GM12878 (cell line): ENCODE measurements around the gene CCDC85B. TPM values are rescaled to one million over a fixed set of nuclear protein-coding genes. Genes with fewer than 3 reads are reported as not detected.
"Not testable (repeated sequence)": the region's sequence is repeated elsewhere in the genome, so short reads cannot be mapped to it uniquely, and the experiment has no call there.

Source experiments
- ATAC-seq: fragments of 200-7000 bp; cut with Tn5 transposase; 3 replicates; pipeline ENCODE4 v1.9.1; 2020; ENCODE audit warnings: mild to moderate bottlenecking, moderate library complexity
- BruUV-seq: library from RNA; stranded (reverse); fragments of 400-500 nt; replicated peaks from 2 replicates; lab custom pipeline; 2021; lab: Mats Ljungman, UMichigan
- CTCF ChIA-PET: fragments of 300-600 bp; sonication (Branson Sonifier 250); formaldehyde crosslinking; extraction: SDS; loops from one replicate; lab custom pipeline; 2021; ENCODE audit warnings: inconsistent platforms; lab: Yijun Ruan, JAX
- POLR2A ChIA-PET: fragments of 350-600 bp; formaldehyde crosslinking; extraction: SDS; loops from one replicate; lab custom pipeline; 2021; ENCODE audit warnings: inconsistent platforms; lab: Charles Lee
- RAD21 ChIA-PET: fragments of 300-600 bp; sonication (Branson Sonifier 250); formaldehyde crosslinking; loops from one replicate; lab custom pipeline; 2023; ENCODE audit warnings: antibody characterized with exemption; ENCODE audit not compliant: unreplicated experiment; lab: Charles Lee
- SMC1A ChIA-PET: fragments of 300-600 bp; sonication (Branson Sonifier 250); formaldehyde crosslinking; loops from one replicate; lab custom pipeline; 2023; ENCODE audit not compliant: unreplicated experiment, uncharacterized antibody; lab: Charles Lee
- DNase-seq: peaks from one replicate; pipeline ENCODE4 v3.0.0-alpha.2; 2011; ENCODE audit warnings: low read depth, low spot score
- FAIRE-seq: peaks from 3 replicates; lab custom pipeline; 2011; peaks lifted over from hg19 to GRCh38; lab: Jason Lieb, UNC
- H2AFZ ChIP-seq: 2 replicates; pipeline ENCODE4 v1.6.0; 2011; ENCODE audit warnings: low read depth, low read length, control low read depth; ENCODE audit not compliant: control insufficient read depth
- H3K27ac ChIP-seq: 2 replicates; pipeline ENCODE4 v1.5.1; 2011; ENCODE audit warnings: control low read depth; ENCODE audit not compliant: control insufficient read depth, insufficient read depth
- H3K27me3 ChIP-seq, 2 experiments: replicated peaks in 1 of 2; 2 replicates each; pipeline versions ENCODE4 v1.6.0 to v1.6.1; 2011; ENCODE audit warnings: low read length in 1 of 2; ENCODE audit not compliant: control insufficient read depth in 2 of 2, insufficient read depth in 2 of 2
- H3K36me3 ChIP-seq, 2 experiments: 2 replicates each; pipeline ENCODE4 v1.5.1; 2011; ENCODE audit warnings: low read length in 1 of 2; ENCODE audit not compliant: control insufficient read depth in 2 of 2, insufficient read depth in 2 of 2
- H3K4me1 ChIP-seq: 2 replicates; pipeline ENCODE4 v1.6.1; 2011; ENCODE audit warnings: mild to moderate bottlenecking, low read length, moderate library complexity, mixed read lengths; ENCODE audit not compliant: control insufficient read depth, insufficient read depth
- H3K4me2 ChIP-seq: 2 replicates; pipeline ENCODE4 v1.6.0; 2011; ENCODE audit warnings: control low read depth; ENCODE audit not compliant: control insufficient read depth, insufficient read depth
- H3K4me3 ChIP-seq: fragments of 200-600 bp; sonication (generic); 2 replicates; pipeline ENCODE4 v1.5.1; 2016
- H3K79me2 ChIP-seq: 2 replicates; pipeline ENCODE4 v1.6.0; 2011; ENCODE audit warnings: low read length; ENCODE audit not compliant: control insufficient read depth, insufficient read depth
- H3K9ac ChIP-seq: 2 replicates; pipeline ENCODE4 v1.8.0; 2011; ENCODE audit warnings: low read length, control low read depth, mixed read lengths; ENCODE audit not compliant: control insufficient read depth, insufficient read depth
- H3K9me3 ChIP-seq: replicated peaks from 3 replicates; pipeline ENCODE4 v1.5.1; 2011; ENCODE audit warnings: mild to moderate bottlenecking, low read length; ENCODE audit not compliant: control insufficient read depth, insufficient read depth
- H4K20me1 ChIP-seq: 2 replicates; pipeline ENCODE4 v1.6.0; 2011; ENCODE audit not compliant: control insufficient read depth, insufficient read depth
- BCL3 ChIP-seq: IDR thresholded peaks from 2 replicates; pipeline ENCODE4 v1.6.1; 2011; ENCODE audit warnings: borderline replicate concordance, low read depth, mild to moderate bottlenecking, moderate library complexity, low read length; ENCODE audit not compliant: insufficient read depth, poor library complexity, severe bottlenecking
- BHLHE40 ChIP-seq, 2 experiments: fragments of 450-650 bp in 1 of 2; IDR thresholded peaks; 2 replicates each; pipeline ENCODE4 v1.6.1; 2011 to 2017; ENCODE audit warnings: low read depth in 2 of 2, borderline replicate concordance in 1 of 2, improper control_type of control experiment in 1 of 2, low read length in 1 of 2, mild to moderate bottlenecking in 1 of 2
- CREM ChIP-seq: IDR thresholded peaks from 2 replicates; pipeline ENCODE4 v1.6.1; 2014; ENCODE audit warnings: antibody characterized with exemption, low read depth
- JUNB ChIP-seq: IDR thresholded peaks from 2 replicates; pipeline ENCODE4 v1.6.1; 2016; ENCODE audit warnings: antibody characterized with exemption, mild to moderate bottlenecking
- NBN ChIP-seq: fragments of 450-650 bp; IDR thresholded peaks from 2 replicates; pipeline ENCODE4 v1.6.1; 2016
- NFYB ChIP-seq: IDR thresholded peaks from 2 replicates; pipeline ENCODE4 v1.6.1; 2011; ENCODE audit warnings: low read depth, mild to moderate bottlenecking, low read length, improper control_type of control experiment, moderate library complexity; ENCODE audit not compliant: insufficient read depth
- ZNF24 ChIP-seq: fragments of 450-650 bp; IDR thresholded peaks from 2 replicates; pipeline ENCODE4 v1.6.1; 2017; ENCODE audit warnings: antibody characterized with exemption, mild to moderate bottlenecking
- WGBS: methylation state at CpG from one replicate; pipeline ENCODE4 v1.1.6; 2016; ENCODE audit warnings: low lambda C conversion rate; ENCODE audit not compliant: insufficient replicate concordance, insufficient coverage; ENCODE audit errors: missing lambda C conversion rate; 5-methylcytosine and 5-hydroxymethylcytosine counted together
- in situ Hi-C: fragments of 300-500 bp; cut with MboI; formaldehyde crosslinking; loops from 9 replicates; pipeline ENCODE4 v1.14.3; 2018; ENCODE audit warnings: mixed read lengths
- intact Hi-C: fragments of 100-400 bp; cut with micrococcal nuclease; formaldehyde crosslinking; loops from one replicate; pipeline ENCODE4 v1.14.2; 2022; ENCODE audit not compliant: unreplicated experiment
- polyA plus RNA-seq, 11 experiments: library from polyadenylated mRNA; depleted of rRNA in 4 of 11; unstranded in 6 of 11; stranded (reverse) in 5 of 11; fragments of >200 nt; fragmentation: Nextera tagmentation in 4 of 11; fragmentation: Illumina TruSeq in 1 of 11; extraction: Ambion mirVana in 4 of 11; extraction: Trizol in 1 of 11; gene quantifications; 1 replicate in 1 of 11; 2 replicates in 10 of 11; pipeline versions ENCODE4 v1.2.1 to v1.2.3, GENCODE V29; 2011 to 2016; ENCODE audit warnings: inconsistent platforms in 2 of 11, missing spikeins in 2 of 11, low read depth in 1 of 11
- total RNA-seq, 4 experiments: library from RNA; depleted of rRNA in 3 of 4; stranded (reverse); fragments of >200 nt in 3 of 4; fragmentation: Illumina TruSeq in 1 of 4; extraction: Trizol in 1 of 4; gene quantifications; 2 replicates each; pipeline versions ENCODE4 v1.2.1 to v1.2.3, GENCODE V29; 2013 to 2021

CCDC85B gene
- total and polyA plus RNA-seq, 10 of the 15 experiments (the other 5 are each of a cell fraction or from before 2014, with no cell fraction given): 0.32 to 114 (median 49.5) TPM

- TF ChIP-seq BCL3 (no peak), ZNF24 (peak; percentile 59), JUNB (no peak)
Measured at GRCh38 chr11:65891219-65892136, 1.0 kb downstream of the CCDC85B start (continued).

GRCh38 chr11:65892137-65892540 lies 1.7 kb downstream of the CCDC85B start:
- H3K4me2 ChIP-seq: peak overlapping the region; percentile 99
- H3K27me3 ChIP-seq, H2AFZ ChIP-seq, in situ Hi-C loops, H4K20me1 ChIP-seq, H3K36me3 ChIP-seq, BruUV-seq, H3K9me3 ChIP-seq, DNase-seq, FAIRE-seq: not testable (repeated sequence)
- ChIA-PET CTCF (interaction anchor here (0.6 to 9.2 kb wide), 14 partner anchors 7 to 181 kb away, joined by 3 to 146 read pairs (median 6); partner anchors contain the start of genes BANF1, CFL1, EIF1AD and FOSL1), SMC1A (interaction anchor here (1.1 to 6.7 kb wide), 4 partner anchors 10 to 97 kb away, joined by 3 to 52 read pairs (median 20); partner anchors contain the start of genes CFL1 and MUS81), RAD21 (interaction anchor here (2.3 to 8.0 kb wide), 5 partner anchors 9 to 70 kb away, joined by 7 to 76 read pairs (median 18); partner anchors contain the start of genes CFL1, FOSL1 and MUS81), POLR2A (interaction anchor here (1.3 to 7.4 kb wide), 9 partner anchors 10 to 253 kb away, joined by 3 to 155 read pairs (median 14); partner anchors contain the start of genes CFL1, FOSL1, MUS81 and SART1)
- peak overlapping the region; percentile 94 for H3K9ac ChIP-seq
- 8% methylated on average over 5 of the region's 5 CpGs for WGBS
- H3K79me2 ChIP-seq: peaks cover 54% of the 10 kb centered on the region
- H3K4me1 ChIP-seq: peaks cover 32% of the 10 kb centered on the region
- H3K27ac ChIP-seq: peak overlapping the region; percentile 90
- intact Hi-C loops: loop anchor here (5.0 to 10.0 kb wide), 2 partner anchors 35 to 243 kb away; no protein-coding TSS in a partner anchor
- peak overlapping the region; percentile 98 for H3K4me3 ChIP-seq
- 0 out of 2 replicates have a peak, but pooled peaks have one; percentile 3 for TF ChIP-seq NBN
- 0 out of 4 replicates have a peak, but pooled peaks of 1 of the 2 experiments have one; percentile 2 for TF ChIP-seq BHLHE40 (IDR thresholded peaks at IDR 0.05; ENCODE audit: borderline replicate concordance in 1 of 2, low read depth in 2 of 2, low read length in 1 of 2)
- 0 out of 2 replicates have a peak, but pooled peaks have one; percentile 51 for TF ChIP-seq NFYB
- TF ChIP-seq CREM: 0 out of 2 replicates have a peak, but pooled peaks have one; percentile 5
- peak; percentile 5; the same call in 1 of the 3 replicates for ATAC-seq
